NCI-H82 (cell line): ENCODE results near the gene NES.

Experiments used
- DNase-seq: peaks from one replicate; lab custom pipeline; 2025; lab: John Stamatoyannopoulos, UW

Gene NES, protein sequence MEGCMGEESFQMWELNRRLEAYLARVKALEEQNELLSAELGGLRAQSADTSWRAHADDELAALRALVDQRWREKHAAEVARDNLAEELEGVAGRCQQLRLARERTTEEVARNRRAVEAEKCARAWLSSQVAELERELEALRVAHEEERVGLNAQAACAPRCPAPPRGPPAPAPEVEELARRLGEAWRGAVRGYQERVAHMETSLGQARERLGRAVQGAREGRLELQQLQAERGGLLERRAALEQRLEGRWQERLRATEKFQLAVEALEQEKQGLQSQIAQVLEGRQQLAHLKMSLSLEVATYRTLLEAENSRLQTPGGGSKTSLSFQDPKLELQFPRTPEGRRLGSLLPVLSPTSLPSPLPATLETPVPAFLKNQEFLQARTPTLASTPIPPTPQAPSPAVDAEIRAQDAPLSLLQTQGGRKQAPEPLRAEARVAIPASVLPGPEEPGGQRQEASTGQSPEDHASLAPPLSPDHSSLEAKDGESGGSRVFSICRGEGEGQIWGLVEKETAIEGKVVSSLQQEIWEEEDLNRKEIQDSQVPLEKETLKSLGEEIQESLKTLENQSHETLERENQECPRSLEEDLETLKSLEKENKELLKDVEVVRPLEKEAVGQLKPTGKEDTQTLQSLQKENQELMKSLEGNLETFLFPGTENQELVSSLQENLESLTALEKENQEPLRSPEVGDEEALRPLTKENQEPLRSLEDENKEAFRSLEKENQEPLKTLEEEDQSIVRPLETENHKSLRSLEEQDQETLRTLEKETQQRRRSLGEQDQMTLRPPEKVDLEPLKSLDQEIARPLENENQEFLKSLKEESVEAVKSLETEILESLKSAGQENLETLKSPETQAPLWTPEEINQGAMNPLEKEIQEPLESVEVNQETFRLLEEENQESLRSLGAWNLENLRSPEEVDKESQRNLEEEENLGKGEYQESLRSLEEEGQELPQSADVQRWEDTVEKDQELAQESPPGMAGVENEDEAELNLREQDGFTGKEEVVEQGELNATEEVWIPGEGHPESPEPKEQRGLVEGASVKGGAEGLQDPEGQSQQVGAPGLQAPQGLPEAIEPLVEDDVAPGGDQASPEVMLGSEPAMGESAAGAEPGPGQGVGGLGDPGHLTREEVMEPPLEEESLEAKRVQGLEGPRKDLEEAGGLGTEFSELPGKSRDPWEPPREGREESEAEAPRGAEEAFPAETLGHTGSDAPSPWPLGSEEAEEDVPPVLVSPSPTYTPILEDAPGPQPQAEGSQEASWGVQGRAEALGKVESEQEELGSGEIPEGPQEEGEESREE (N-terminal part only)

DNA sequence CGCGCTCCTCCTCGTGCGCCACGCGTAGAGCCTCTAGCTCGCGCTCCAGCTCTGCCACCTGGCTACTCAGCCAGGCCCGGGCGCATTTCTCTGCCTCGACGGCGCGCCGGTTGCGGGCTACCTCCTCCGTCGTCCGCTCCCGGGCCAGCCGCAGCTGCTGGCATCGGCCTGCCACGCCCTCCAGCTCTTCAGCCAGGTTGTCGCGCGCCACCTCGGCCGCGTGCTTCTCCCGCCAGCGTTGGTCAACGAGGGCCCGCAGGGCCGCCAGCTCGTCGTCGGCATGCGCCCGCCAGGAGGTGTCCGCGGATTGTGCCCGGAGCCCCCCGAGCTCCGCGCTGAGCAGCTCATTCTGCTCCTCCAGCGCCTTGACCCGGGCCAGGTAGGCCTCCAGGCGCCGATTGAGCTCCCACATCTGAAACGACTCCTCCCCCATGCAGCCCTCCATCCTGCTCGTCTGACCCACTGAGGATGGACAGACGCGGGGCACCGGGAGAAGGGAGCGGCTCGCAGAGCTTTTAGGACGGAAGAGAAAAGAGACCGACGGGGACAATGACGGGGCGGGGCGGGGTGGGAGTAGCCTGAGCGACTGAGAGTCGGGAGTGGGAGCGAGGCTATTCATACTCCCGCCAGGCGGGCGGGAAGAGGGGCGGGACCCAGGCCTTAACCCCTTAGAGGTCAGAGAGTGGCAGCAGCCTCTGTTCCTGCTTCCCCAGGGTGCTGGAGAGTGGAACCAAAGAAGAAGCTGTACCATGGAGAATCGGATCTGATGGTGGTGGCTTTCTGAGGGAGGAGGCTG lies at the start of gene NES:
Gene NES, minus strand, starts transcription at position 588 of the 796 bp plus-strand sequence. Its CDS starts 143 bp downstream, at position 445.
- peak; percentile 80 for DNase-seq

GRCh38 chr1:156726549-156727226 lies 49.5 kb upstream of the NES start:
- peak; percentile 92 for DNase-seq

DNA sequence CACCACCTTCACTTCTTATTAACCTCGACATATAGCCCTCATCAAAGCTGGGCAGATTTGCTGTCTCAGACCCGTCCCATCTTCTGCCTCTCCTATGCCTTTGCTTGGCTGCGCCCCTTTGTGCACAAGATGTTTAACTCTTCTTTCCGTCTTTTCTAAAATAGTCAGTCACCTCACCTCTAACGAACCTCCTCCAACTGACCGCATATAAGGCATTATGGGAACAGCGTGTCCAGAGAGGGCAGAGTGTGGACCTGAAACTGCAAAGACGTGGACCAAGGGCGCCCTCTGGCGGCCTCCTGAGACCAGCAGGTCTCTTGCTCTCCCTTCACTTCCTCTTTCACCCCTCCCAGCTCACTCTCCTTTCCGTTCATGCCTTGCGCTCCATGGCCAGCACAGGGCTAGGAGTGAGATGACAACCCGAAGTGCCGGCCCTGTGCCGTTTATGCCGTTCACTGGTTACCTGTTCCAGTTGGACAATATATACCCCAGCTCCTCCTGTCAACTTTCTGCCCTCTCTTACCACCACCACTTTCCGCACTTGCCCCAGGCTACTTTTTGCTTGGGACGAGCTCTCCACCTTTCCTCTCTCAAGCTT lies 48.6 kb upstream of the NES start:
- DNase-seq, result peak; percentile 96

DNA sequence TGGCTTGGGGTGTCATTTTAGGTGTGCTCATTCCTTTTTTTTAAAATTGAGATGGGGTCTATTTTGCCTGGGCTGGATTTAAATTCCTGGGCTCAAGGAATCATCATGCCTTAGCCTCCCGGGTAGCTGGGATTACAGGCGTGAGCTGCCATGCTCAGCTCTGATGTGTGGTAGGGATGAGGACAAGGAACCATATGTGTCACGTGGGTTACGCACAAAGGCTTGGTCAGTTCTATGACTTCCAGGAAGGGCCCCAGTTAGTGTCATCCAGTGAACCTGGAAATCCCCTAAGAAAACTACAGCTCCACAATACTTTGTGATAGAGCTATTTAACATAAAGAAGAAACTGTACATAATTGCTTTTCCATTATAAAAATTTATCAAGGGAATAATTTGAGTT lies 44.3 kb upstream of the NES start:
- no peak for DNase-seq

GRCh38 chr1:156721131-156721530 lies 43.9 kb upstream of the NES start:
- no peak for DNase-seq

- no peak for DNase-seq
Measured at GRCh38 chr1:156717351-156717750, 40.1 kb upstream of the NES start.

- no peak for DNase-seq
Measured at GRCh38 chr1:156714830-156715229, 37.6 kb upstream of the NES start.

DNA sequence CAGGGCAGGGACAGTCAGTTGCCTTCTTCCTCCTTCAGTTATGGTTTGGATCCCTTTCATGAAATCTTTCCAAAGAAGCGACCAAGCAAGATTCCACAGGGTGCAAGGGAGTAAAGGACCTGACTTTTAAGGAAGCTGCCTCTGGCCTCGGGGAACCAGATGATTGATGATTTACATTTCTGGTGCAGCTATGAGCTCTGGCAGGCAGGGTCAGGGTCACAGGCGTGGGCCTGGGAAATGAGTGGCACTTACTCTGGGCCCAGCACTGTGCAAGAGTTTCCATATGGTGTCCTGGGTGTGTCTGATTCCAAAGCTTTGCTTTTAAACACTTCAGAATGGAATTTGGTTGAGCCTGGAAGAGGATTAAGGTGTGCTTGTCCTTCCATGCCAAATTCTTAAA lies 35.4 kb upstream of the NES start:
- DNase-seq, result no peak

DNA sequence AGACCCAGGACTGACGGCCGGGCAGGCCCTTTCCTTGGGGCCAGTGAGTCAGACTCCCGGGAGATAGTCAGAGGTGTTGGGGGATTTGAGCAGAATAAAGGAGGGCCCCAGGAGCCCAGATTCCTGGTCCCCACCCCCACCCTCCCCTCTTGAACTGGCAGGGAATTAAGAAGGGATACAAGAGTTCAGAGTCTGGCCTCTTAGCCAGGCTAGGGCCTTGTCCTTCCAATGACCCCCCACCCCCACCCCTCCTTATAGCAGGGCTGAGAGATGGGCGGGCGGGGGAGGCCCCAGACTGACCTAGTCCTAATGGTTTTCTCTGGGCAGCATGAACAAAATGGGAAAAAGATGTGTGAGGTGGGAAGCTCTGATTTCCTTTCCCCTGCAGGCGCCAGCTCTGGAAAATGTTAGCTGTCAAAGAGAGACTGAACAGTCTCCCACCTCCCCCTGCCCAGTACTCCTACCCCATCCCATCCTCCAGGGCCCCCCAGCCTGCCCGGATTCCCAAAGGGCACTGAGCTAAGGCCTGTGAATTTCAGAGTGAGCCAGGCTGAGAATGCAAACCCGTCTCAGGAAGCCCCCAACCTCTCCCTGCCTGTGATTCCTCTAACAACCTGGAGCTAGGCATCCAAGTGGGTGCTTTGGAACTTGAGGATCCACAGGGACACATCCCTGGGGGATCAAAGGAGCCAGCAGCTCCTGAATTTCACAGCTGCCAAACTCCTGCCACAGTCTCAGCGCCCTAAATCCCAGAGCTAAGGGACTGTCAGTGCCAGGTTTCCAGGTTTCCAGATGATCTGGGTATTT lies 34.0 kb upstream of the NES start:
- peak; percentile 41 for DNase-seq

- DNase-seq, result peak; percentile 59
Measured at GRCh38 chr1:156709757-156710489, 32.7 kb upstream of the NES start.

DNA sequence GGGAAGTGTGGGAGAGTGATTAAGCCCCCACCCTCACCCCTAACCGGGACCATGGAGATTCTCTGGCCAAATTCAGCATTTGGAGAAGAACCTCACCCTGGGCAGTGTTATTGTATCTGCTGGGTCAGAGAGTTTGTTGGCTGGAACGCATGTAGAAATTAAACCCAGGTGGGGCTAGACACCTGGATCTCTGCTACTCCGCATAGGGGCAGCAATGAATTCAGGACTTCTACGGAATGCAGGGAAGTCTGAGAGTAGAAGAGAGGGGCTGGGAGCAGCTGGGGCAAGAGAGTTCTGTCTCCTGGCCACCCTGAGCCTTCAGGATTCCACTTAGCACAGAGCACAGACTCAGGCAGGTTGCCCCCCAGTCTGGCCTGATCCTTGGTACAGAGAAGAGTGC lies 31.8 kb upstream of the NES start:
- DNase-seq, result no peak

DNA sequence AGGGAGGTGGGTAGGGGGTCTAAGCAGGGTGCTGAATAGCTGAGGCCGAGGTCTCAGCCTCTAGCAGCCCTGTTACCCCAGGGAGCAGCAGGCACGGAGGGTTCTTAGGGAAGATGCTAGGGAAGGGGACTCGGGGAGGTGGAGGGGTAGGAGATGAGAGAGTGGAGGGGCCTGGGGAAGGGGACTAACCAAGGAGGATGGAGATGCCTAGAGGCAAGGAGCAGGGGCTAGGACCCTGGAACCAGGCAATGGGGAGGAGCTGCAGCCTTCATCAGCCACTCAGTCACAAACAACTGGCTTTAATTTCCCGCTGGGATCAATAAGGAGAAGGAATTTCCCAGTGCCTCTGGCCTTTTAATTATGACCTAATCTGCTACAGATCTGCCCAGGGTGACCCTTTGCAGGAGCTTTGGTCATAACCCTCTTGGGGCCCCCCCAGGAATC lies 31.0 kb upstream of the NES start:
- DNase-seq, result peak; percentile 41

DNA sequence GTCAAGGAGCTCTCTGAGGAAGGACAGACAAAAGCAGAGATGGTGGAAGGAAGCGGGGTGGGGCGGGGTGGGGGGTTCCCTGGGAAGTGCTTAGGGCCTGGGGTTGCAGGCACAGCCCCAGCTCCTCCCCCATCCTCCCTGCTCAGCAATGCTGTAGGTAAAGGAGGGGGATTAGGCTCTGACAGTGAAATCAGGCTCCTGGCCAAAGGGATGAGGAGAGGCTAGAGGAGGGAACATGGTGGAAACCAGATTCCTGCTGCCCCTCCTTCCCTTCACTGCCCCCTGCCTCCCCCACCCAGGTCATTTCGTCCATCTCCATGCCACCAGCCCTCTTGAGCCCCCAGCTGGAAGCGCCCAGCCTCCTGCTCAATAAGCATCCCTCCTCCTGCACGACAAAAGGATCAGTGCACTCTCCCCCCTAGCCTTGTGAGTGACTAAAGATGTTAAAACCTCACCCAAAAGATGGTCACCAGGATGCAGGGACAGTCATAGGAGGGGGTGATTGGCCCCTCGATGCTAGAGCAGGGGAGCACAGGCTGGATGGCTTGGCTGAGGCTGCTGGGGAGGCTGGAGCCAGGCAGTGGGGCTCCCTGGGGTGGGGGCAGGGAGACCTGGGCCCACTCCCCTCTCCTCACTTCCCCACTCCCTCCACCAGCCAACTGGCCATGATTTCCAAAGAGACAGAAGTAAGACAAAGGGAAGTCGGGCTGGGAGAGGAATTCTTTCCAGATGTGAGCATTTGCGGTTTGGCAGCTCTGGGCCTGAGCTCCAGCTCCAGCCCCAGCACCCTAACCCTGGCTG lies 30.4 kb upstream of the NES start:
- peak; percentile 89 for DNase-seq

DNA sequence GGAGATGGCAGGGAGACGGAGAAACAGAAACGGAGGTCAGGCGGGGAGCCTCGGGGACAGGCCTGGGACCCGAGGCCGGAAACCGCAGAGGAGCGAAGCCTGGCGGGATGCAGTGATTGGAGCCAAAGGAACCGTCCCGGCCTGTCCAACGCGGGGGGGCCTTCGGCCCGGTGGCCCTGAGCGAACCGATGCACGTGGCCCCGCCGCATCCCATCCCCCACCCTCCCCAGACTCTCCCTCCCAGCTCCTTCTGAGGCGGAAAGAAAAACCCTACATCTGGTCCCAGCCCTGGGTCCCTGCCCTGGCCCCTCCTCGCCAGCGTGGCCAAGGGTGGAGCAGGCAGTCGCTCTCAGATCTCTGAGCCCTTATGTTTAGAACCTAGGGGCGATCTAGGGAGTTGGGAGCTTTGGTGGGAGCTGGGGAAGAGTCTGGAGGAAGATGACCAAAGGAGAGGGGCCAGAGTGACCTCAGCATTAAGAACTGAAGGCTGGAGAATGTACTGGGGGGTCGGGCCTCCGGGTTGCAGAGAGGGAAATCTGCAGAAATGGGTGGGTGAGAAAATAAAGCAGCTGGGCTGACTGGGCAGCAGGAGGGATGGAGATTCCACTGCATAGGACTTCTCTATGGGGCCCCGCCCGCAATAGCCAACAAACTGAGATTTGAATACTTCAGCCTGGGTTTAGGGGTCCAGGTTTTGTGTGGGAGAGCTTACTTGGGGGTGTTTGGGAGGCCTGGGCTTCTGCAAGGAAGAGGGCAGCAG lies 29.6 kb upstream of the NES start:
- peak; percentile 94 for DNase-seq

DNA sequence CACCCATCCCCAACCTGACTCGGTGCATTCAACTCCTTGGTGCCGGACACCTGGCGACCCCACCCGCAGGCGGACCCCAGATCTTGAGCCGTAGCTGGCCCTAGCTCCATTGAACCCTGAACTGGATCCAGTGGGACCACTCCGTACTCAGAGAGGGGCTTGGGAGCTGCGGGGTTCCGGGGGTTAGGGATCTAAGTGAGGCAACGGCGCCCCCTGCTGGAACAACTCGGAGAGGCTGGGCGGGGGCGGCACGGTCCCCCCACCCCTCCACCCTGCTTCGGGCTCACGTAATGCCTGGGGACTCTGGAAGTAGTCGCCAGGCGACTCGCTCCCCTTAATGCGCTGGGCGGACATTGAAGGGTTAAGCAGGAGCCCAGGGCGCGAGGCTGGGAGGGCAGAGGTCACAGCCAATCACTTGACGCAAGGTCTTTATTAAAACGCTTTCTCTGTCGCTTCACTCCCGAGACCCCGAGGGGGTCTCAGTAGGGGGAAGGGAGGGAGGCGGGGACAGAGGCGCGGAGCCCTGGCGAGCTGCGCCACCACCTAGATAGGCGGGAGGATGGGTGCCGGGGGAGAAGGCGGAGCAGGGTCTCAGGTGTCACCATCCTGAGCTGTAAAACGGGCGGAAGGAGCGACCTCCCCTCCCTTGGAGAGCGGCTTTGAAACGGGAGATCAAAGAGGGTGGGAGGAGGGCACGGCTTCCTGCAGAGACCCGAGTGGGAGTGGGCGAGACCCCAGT lies 28.9 kb upstream of the NES start:
- peak; percentile 97 for DNase-seq

- peak; percentile 94 for DNase-seq
Measured at GRCh38 chr1:156705321-156705917, 28.2 kb upstream of the NES start, which contains the start of gene CRABP2. CRABP2 (minus strand) TSS chr1:156705583; CDS start chr1:156705446, 137 bp downstream.
